Astrocyte (in vitro differentiated cells and primary cell): ENCODE data around the gene ATG7. TPM values are rescaled to one million over a fixed set of nuclear protein-coding genes. Genes with fewer than 3 reads are reported as not detected.
"Not testable (repeated sequence)": the region's sequence is repeated elsewhere in the genome, so short reads cannot be mapped to it uniquely, and the experiment has no call there.

Experiments
- DNase-seq: peaks from one replicate; pipeline ENCODE4 v3.0.0-alpha.2; 2010; ENCODE audit warnings: low read depth
- FAIRE-seq: peaks from 2 replicates; lab custom pipeline; 2011; peaks lifted over from hg19 to GRCh38; lab: Jason Lieb, UNC
- H2AFZ ChIP-seq: 2 replicates; pipeline ENCODE4 v1.6.0; 2012; ENCODE audit warnings: low read depth, low read length, inconsistent platforms
- H3K27ac ChIP-seq: 2 replicates; pipeline ENCODE4 v1.5.1; 2011; ENCODE audit warnings: low read depth, low read length, inconsistent platforms
- H3K27me3 ChIP-seq: 2 replicates; pipeline ENCODE4 v1.6.0; 2011; ENCODE audit warnings: low read length, inconsistent platforms; ENCODE audit not compliant: insufficient read depth
- H3K36me3 ChIP-seq: 2 replicates; pipeline ENCODE4 v1.5.1; 2011; ENCODE audit warnings: low read length, inconsistent platforms; ENCODE audit not compliant: insufficient read depth
- H3K4me1 ChIP-seq: 2 replicates; pipeline ENCODE4 v1.5.1; 2011; ENCODE audit warnings: low read length, inconsistent platforms; ENCODE audit not compliant: insufficient read depth
- H3K4me2 ChIP-seq: 2 replicates; pipeline ENCODE4 v1.6.0; 2012; ENCODE audit warnings: low read length, inconsistent platforms
- H3K4me3 ChIP-seq: 2 replicates; pipeline ENCODE4 v1.5.1; 2011; ENCODE audit warnings: low read depth, mild to moderate bottlenecking, low read length, inconsistent platforms; ENCODE audit not compliant: insufficient read depth
- H3K79me2 ChIP-seq: 2 replicates; pipeline ENCODE4 v1.6.0; 2012; ENCODE audit warnings: mild to moderate bottlenecking, low read length, inconsistent platforms; ENCODE audit not compliant: insufficient read depth
- H3K9ac ChIP-seq: 2 replicates; pipeline ENCODE4 v1.6.0; 2012; ENCODE audit warnings: mild to moderate bottlenecking, low read length, inconsistent platforms
- H3K9me3 ChIP-seq: 2 replicates; pipeline ENCODE4 v1.5.1; 2012; ENCODE audit warnings: low read depth, mild to moderate bottlenecking, low read length, inconsistent platforms; ENCODE audit not compliant: insufficient read depth
- H4K20me1 ChIP-seq: 2 replicates; pipeline ENCODE4 v1.6.0; 2012; ENCODE audit warnings: low read length, inconsistent platforms; ENCODE audit not compliant: insufficient read depth
- H3K27ac Mint-ChIP-seq: one replicate; pipeline ENCODE4 v1.8.0; 2021; ENCODE audit warnings: mild to moderate bottlenecking, mixed read lengths; ENCODE audit not compliant: unreplicated experiment
- H3K27me3 Mint-ChIP-seq: one replicate; pipeline ENCODE4 v1.8.0; 2021; ENCODE audit warnings: low read depth, mixed read lengths; ENCODE audit not compliant: unreplicated experiment
- H3K36me3 Mint-ChIP-seq: one replicate; pipeline ENCODE4 v1.8.0; 2021; ENCODE audit warnings: low read depth, mixed read lengths; ENCODE audit not compliant: unreplicated experiment
- H3K4me1 Mint-ChIP-seq: one replicate; pipeline ENCODE4 v1.8.0; 2021; ENCODE audit warnings: low read depth, mixed read lengths; ENCODE audit not compliant: unreplicated experiment
- H3K4me3 Mint-ChIP-seq: one replicate; pipeline ENCODE4 v1.8.0; 2021; ENCODE audit warnings: mild to moderate bottlenecking, moderate library complexity, mixed read lengths; ENCODE audit not compliant: unreplicated experiment
- H3K9me3 Mint-ChIP-seq: one replicate; pipeline ENCODE4 v1.8.0; 2021; ENCODE audit warnings: mild to moderate bottlenecking, mixed read lengths; ENCODE audit not compliant: unreplicated experiment
- EZH2 ChIP-seq: IDR thresholded peaks from 2 replicates; pipeline ENCODE4 v1.6.1; 2012; ENCODE audit warnings: mild to moderate bottlenecking, low read length, inconsistent platforms; ENCODE audit not compliant: insufficient read depth
- total RNA-seq: library from RNA; stranded (reverse); gene quantifications from 2 replicates; pipeline ENCODE4 v1.2.1, GENCODE V29; 2021
- TF ChIP-seq, protein P1 (sequence below): IDR thresholded peaks from 2 replicates; pipeline ENCODE4 v1.5.1; 2011; ENCODE audit warnings: low read depth, mild to moderate bottlenecking, inconsistent platforms, low read length, moderate library complexity; ENCODE audit not compliant: insufficient read depth

Gene ATG7
- total RNA-seq, 1 donor from 2014 or later = 29.5 TPM

DNA sequence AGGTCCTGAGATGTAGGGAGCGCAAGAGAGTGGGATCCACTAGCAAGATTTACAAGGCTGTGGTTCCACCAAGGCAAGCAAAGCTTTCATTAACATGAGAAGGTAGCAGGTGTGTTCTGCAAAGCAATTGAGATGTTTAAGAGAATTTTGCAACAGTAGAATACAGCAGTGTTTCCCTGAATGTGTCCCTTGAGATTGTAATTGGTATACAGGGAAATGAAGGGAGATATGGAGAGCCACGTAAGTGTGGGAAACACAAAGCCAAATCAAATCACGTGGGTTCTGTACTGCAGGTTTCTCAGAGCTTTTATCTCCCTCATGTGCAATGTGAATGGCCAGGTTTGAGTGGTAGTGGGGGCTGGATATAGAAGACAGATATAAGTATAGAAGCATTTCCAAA is 67.3 kb downstream of the ATG7 start:
- Mint-ChIP-seq H3K4me3 (no peak overlapping the region), H3K9me3 (no peaks in the 10 kb centered on the region), H3K27ac (no peak overlapping the region), H3K27me3 (no peaks in the 10 kb centered on the region), H3K4me1 (no peaks in the 10 kb centered on the region), H3K36me3 (peaks cover 7% of the 10 kb centered on the region)
- no peak for TF ChIP-seq EZH2
- TF ChIP-seq, protein P1, sequence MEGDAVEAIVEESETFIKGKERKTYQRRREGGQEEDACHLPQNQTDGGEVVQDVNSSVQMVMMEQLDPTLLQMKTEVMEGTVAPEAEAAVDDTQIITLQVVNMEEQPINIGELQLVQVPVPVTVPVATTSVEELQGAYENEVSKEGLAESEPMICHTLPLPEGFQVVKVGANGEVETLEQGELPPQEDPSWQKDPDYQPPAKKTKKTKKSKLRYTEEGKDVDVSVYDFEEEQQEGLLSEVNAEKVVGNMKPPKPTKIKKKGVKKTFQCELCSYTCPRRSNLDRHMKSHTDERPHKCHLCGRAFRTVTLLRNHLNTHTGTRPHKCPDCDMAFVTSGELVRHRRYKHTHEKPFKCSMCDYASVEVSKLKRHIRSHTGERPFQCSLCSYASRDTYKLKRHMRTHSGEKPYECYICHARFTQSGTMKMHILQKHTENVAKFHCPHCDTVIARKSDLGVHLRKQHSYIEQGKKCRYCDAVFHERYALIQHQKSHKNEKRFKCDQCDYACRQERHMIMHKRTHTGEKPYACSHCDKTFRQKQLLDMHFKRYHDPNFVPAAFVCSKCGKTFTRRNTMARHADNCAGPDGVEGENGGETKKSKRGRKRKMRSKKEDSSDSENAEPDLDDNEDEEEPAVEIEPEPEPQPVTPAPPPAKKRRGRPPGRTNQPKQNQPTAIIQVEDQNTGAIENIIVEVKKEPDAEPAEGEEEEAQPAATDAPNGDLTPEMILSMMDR = no peak
- Histone ChIP-seq H3K36me3 (peaks cover 6% of the 10 kb centered on the region), H3K79me2 (no peaks in the 10 kb centered on the region), H3K9me3 (no peaks in the 10 kb centered on the region), H3K4me1 (no peaks in the 10 kb centered on the region), H3K4me2 (no peak overlapping the region), H3K9ac (no peak overlapping the region), H3K27ac (no peak overlapping the region), H3K27me3 (no peaks in the 10 kb centered on the region), H3K4me3 (no peak overlapping the region), H4K20me1 (no peaks in the 10 kb centered on the region), H2AFZ (no peak overlapping the region)
- DNase-seq = no peak
- FAIRE-seq = no peak

DNA sequence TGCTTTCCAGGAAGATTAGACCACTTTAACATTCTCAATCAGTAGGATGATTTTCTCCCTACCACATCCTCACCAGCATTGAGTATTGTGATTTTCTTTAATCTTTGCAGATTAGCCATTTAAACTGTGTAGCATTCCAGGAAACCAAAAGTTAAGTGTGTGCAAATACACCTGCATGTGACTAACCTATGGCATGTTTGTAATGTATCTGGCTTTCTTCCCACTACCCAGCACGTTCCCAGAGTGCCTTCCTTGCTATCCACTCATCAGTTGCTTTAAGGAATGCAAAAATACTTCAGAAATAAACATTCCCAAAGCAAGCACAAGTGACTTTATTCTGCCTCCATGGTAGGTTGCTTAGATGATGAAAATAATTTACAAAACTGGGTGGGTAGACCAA is 74.2 kb downstream of the ATG7 start:
- Histone ChIP-seq H3K27ac (no peak overlapping the region), H3K27me3 (no peaks in the 10 kb centered on the region), H3K9ac (no peak overlapping the region), H3K4me1 (peaks cover 5% of the 10 kb centered on the region), H4K20me1 (peaks cover 3% of the 10 kb centered on the region), H3K4me2 (no peak overlapping the region), H3K36me3 (peaks cover 21% of the 10 kb centered on the region), H3K9me3 (no peaks in the 10 kb centered on the region), H3K4me3 (no peak overlapping the region), H2AFZ (no peak overlapping the region), H3K79me2 (no peaks in the 10 kb centered on the region)
- peaks cover 18% of the 10 kb centered on the region for H3K36me3 Mint-ChIP-seq
- H3K9me3 Mint-ChIP-seq = peaks cover 3% of the 10 kb centered on the region
- H3K4me1 Mint-ChIP-seq = peaks cover 10% of the 10 kb centered on the region
- H3K27me3 Mint-ChIP-seq = no peaks in the 10 kb centered on the region
- no peak for TF ChIP-seq EZH2
- TF ChIP-seq, protein P1 = no peak
- no peak for FAIRE-seq
- no peak overlapping the region for H3K27ac Mint-ChIP-seq
- H3K4me3 Mint-ChIP-seq = no peak overlapping the region
- peak; percentile 56 for DNase-seq

DNA sequence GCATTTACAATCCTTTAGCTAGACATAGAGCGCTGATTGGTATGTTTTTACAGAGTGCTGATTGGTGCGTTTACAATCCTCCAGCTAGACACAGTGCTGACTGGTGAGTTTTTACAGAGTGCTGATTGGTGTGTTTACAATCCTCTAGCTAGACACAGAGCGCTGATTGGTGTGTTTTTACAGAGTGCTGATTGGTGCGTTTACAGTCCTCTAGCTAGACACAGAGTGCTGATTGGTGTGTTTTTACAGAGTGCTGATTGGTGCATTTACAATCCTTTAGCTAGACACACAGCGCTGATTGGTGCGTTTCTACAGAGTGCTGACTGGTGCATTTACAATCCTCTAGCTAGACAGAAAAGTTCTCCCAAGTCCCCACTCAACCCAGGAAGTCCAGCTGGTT is 76.7 kb downstream of the ATG7 start:
- FAIRE-seq, H3K27ac Mint-ChIP-seq, H3K4me1 Mint-ChIP-seq, H3K9me3 Mint-ChIP-seq, H3K4me3 Mint-ChIP-seq, H3K9ac ChIP-seq, H2AFZ ChIP-seq, H3K27ac ChIP-seq, H3K4me1 ChIP-seq, H3K27me3 ChIP-seq, H3K9me3 ChIP-seq, DNase-seq, H3K79me2 ChIP-seq, H3K4me2 ChIP-seq, H3K4me3 ChIP-seq, H3K27me3 Mint-ChIP-seq, H4K20me1 ChIP-seq: not testable (repeated sequence)
- H3K36me3 Mint-ChIP-seq = peaks cover 35% of the 10 kb centered on the region
- peaks cover 19% of the 10 kb centered on the region for H3K36me3 ChIP-seq
